ENCODE measurements around the gene CAMTA1. TPM values are rescaled to one million over a fixed set of nuclear protein-coding genes. Genes with fewer than 3 reads are reported as not detected.

Gene CAMTA1
- total and polyA plus RNA-seq, 4 donors: 18.0 to 93.5 (median 35.8) TPM

DNA sequence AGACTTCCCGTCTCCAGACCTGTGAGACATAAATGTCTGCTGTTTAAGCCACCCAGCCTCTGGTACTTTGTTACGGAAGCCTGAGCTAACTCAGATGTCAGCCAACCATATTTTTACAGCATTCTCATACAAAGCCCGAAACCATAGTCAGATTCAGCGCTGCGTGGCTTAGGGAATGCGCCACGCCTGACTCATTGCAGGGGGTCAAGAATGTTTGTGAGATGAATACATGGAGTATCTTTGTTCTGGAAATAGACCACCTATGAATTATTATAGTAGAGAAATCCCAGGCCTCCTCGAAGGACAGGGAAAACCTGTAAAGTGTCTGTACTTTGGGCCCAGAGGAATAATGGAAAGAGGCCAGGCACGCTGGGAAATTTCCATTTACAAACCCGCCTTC is 434.8 kb downstream of the CAMTA1 start:
- H3K36me3 ChIP-seq (ENCODE audit: control insufficient read depth in 4 of 4, insufficient read depth in 3 of 4, low read depth in 1 of 4, low read length in 3 of 4): no peaks in the 10 kb centered on the region
- no peak overlapping the region for H3K9ac ChIP-seq (ENCODE audit: low read depth in 1 of 2, low read length in 2 of 2)
- TF ChIP-seq, protein P1, sequence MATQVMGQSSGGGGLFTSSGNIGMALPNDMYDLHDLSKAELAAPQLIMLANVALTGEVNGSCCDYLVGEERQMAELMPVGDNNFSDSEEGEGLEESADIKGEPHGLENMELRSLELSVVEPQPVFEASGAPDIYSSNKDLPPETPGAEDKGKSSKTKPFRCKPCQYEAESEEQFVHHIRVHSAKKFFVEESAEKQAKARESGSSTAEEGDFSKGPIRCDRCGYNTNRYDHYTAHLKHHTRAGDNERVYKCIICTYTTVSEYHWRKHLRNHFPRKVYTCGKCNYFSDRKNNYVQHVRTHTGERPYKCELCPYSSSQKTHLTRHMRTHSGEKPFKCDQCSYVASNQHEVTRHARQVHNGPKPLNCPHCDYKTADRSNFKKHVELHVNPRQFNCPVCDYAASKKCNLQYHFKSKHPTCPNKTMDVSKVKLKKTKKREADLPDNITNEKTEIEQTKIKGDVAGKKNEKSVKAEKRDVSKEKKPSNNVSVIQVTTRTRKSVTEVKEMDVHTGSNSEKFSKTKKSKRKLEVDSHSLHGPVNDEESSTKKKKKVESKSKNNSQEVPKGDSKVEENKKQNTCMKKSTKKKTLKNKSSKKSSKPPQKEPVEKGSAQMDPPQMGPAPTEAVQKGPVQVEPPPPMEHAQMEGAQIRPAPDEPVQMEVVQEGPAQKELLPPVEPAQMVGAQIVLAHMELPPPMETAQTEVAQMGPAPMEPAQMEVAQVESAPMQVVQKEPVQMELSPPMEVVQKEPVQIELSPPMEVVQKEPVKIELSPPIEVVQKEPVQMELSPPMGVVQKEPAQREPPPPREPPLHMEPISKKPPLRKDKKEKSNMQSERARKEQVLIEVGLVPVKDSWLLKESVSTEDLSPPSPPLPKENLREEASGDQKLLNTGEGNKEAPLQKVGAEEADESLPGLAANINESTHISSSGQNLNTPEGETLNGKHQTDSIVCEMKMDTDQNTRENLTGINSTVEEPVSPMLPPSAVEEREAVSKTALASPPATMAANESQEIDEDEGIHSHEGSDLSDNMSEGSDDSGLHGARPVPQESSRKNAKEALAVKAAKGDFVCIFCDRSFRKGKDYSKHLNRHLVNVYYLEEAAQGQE (IDR thresholded peaks at IDR 0.05): no peak
- TF ChIP-seq RAD21 (IDR thresholded peaks at IDR 0.05) (no peak), SP1 (IDR thresholded peaks at IDR 0.05) (no peak), NR2F2 (IDR thresholded peaks at IDR 0.05) (no peak), FOXA2 (IDR thresholded peaks at IDR 0.05) (no peak), RXRA (IDR thresholded peaks at IDR 0.05) (no peak), GABPA (IDR thresholded peaks at IDR 0.05 in 1 of 2, conservative IDR thresholded peaks at IDR 0.05 in 1 of 2) (no peak), FOXA1 (IDR thresholded peaks at IDR 0.05) (no peak), EGR1 (IDR thresholded peaks at IDR 0.05; ENCODE audit: low read depth in 2 of 2) (no peak), YY1 (IDR thresholded peaks at IDR 0.05) (no peak), TAF1 (conservative IDR thresholded peaks at IDR 0.05) (no peak), HNF4G (IDR thresholded peaks at IDR 0.05) (no peak), HNF4A (conservative IDR thresholded peaks at IDR 0.05) (no peak)
- TF ChIP-seq, protein P2, sequence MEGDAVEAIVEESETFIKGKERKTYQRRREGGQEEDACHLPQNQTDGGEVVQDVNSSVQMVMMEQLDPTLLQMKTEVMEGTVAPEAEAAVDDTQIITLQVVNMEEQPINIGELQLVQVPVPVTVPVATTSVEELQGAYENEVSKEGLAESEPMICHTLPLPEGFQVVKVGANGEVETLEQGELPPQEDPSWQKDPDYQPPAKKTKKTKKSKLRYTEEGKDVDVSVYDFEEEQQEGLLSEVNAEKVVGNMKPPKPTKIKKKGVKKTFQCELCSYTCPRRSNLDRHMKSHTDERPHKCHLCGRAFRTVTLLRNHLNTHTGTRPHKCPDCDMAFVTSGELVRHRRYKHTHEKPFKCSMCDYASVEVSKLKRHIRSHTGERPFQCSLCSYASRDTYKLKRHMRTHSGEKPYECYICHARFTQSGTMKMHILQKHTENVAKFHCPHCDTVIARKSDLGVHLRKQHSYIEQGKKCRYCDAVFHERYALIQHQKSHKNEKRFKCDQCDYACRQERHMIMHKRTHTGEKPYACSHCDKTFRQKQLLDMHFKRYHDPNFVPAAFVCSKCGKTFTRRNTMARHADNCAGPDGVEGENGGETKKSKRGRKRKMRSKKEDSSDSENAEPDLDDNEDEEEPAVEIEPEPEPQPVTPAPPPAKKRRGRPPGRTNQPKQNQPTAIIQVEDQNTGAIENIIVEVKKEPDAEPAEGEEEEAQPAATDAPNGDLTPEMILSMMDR (IDR thresholded peaks at IDR 0.05; ENCODE audit: low read depth, low read length, missing input control): no peak
- TF ChIP-seq, protein P3, sequence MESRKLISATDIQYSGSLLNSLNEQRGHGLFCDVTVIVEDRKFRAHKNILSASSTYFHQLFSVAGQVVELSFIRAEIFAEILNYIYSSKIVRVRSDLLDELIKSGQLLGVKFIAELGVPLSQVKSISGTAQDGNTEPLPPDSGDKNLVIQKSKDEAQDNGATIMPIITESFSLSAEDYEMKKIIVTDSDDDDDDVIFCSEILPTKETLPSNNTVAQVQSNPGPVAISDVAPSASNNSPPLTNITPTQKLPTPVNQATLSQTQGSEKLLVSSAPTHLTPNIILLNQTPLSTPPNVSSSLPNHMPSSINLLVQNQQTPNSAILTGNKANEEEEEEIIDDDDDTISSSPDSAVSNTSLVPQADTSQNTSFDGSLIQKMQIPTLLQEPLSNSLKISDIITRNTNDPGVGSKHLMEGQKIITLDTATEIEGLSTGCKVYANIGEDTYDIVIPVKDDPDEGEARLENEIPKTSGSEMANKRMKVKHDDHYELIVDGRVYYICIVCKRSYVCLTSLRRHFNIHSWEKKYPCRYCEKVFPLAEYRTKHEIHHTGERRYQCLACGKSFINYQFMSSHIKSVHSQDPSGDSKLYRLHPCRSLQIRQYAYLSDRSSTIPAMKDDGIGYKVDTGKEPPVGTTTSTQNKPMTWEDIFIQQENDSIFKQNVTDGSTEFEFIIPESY (IDR thresholded peaks at IDR 0.05): no peak
- TF ChIP-seq, protein P4, sequence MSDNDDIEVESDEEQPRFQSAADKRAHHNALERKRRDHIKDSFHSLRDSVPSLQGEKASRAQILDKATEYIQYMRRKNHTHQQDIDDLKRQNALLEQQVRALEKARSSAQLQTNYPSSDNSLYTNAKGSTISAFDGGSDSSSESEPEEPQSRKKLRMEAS (IDR thresholded peaks at IDR 0.05): no peak
- TF ChIP-seq, protein P5, sequence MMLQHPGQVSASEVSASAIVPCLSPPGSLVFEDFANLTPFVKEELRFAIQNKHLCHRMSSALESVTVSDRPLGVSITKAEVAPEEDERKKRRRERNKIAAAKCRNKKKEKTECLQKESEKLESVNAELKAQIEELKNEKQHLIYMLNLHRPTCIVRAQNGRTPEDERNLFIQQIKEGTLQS (IDR thresholded peaks at IDR 0.05): no peak
- no peaks in the 10 kb centered on the region for H3K9me3 ChIP-seq (ENCODE audit: control insufficient read depth in 4 of 4, low read length in 3 of 4)
- no peak for DNase-seq (ENCODE audit: low spot score)
- 93% methylated on average over 10 of the region's 10 CpGs for WGBS
- no peaks in the 10 kb centered on the region for H3K4me1 ChIP-seq (ENCODE audit: control insufficient read depth in 4 of 4, insufficient read depth in 4 of 4, low read length in 3 of 4)
- H3K27ac ChIP-seq (ENCODE audit: low read depth in 1 of 2, low read length in 2 of 2): no peak overlapping the region
- no peak overlapping the region for H3K4me3 ChIP-seq (ENCODE audit: low read depth in 1 of 3, low read length in 3 of 3)
- H3K27me3 ChIP-seq (ENCODE audit: control insufficient read depth in 4 of 4, insufficient read depth in 4 of 4, low read length in 3 of 4): no peaks in the 10 kb centered on the region

All from liver (tissue), 9 donors.